Hematopoietic multipotent progenitor cell (in vitro differentiated cells): ENCODE measurements around the gene DHTKD1. TPM values are rescaled to one million over a fixed set of nuclear protein-coding genes. Genes with fewer than 3 reads are reported as not detected.

Source experiments
- DNase-seq, 3 donors: peaks; one replicate each; pipeline ENCODE4 v3.0.0-alpha.2; 2011 to 2015; ENCODE audit warnings: low read depth in 2 of 3, low spot score in 2 of 3
- total RNA-seq: library from RNA; depleted of rRNA; stranded (reverse); fragments of >200 nt; gene quantifications from one replicate; pipeline ENCODE4 v1.2.3, GENCODE V29; 2012

The DHTKD1 gene
- 43.1 TPM for total RNA-seq

GRCh38 chr10:12068449-12069269 is at the start of gene DHTKD1:
TSS of gene DHTKD1 (plus strand) at chr10:12068954. CDS start at chr10:12069034, 80 bp downstream.
- DNase-seq = peak; percentile 94 to 98 (median 98)

- no peak for DNase-seq
Observed at GRCh38 chr10:12019283-12019971, 49.3 kb upstream of the DHTKD1 start.

- DNase-seq = peak in 1 of 3 donors; percentile 19
Observed at GRCh38 chr10:12020574-12020973, 48.2 kb upstream of the DHTKD1 start.

GRCh38 chr10:12022580-12023257 is 46.0 kb upstream of the DHTKD1 start:
- no peak for DNase-seq

GRCh38 chr10:12025591-12025990 is 43.2 kb upstream of the DHTKD1 start:
- no peak for DNase-seq

- DNase-seq = no peak
Observed at GRCh38 chr10:12027539-12027938, 41.2 kb upstream of the DHTKD1 start.

- no peak for DNase-seq
Observed at GRCh38 chr10:12031404-12031803, 37.4 kb upstream of the DHTKD1 start.

GRCh38 chr10:12036073-12036655 is 32.6 kb upstream of the DHTKD1 start:
- no peak for DNase-seq

- DNase-seq = peak in 2 of 3 donors; percentile 5 to 24
Observed at GRCh38 chr10:12041766-12042408, 26.9 kb upstream of the DHTKD1 start.

- DNase-seq = peak in 2 of 3 donors; percentile 43 to 65
Observed at GRCh38 chr10:12042409-12042796, 26.4 kb upstream of the DHTKD1 start.

GRCh38 chr10:12042797-12043651 is 25.7 kb upstream of the DHTKD1 start, which contains the start of gene UPF2:
TSS of gene UPF2 (minus strand) at chr10:12042809. CDS start at chr10:12035423, 7,386 bp downstream.
- peak; percentile 91 to 99 (median 97) for DNase-seq

GRCh38 chr10:12045596-12045995 is 23.2 kb upstream of the DHTKD1 start:
- DNase-seq = no peak

GRCh38 chr10:12048547-12048946 is 20.2 kb upstream of the DHTKD1 start:
- DNase-seq = no peak

GRCh38 chr10:12050528-12050927 is 18.2 kb upstream of the DHTKD1 start:
- no peak for DNase-seq

GRCh38 chr10:12051241-12051640 is 17.5 kb upstream of the DHTKD1 start:
- DNase-seq = peak in 1 of 3 donors; percentile 49

- DNase-seq = peak in 1 of 3 donors; percentile 44
Observed at GRCh38 chr10:12055732-12056131, 13.0 kb upstream of the DHTKD1 start.

GRCh38 chr10:12056748-12057147 is 12.0 kb upstream of the DHTKD1 start:
- no peak for DNase-seq

- DNase-seq = no peak
Observed at GRCh38 chr10:12061124-12061523, 7.6 kb upstream of the DHTKD1 start.

GRCh38 chr10:12062754-12063482 is 5.8 kb upstream of the DHTKD1 start:
- no peak for DNase-seq
